ENCODE data around the gene SREBF2. TPM values are rescaled to one million over a fixed set of nuclear protein-coding genes. Genes with fewer than 3 reads are reported as not detected.

SREBF2 gene
- polyA plus RNA-seq, 3 donors = 22.2 to 25.1 (median 24.5) TPM

- intact Hi-C loops (cut with micrococcal nuclease) = no loop called here
- TF ChIP-seq CTCF (IDR thresholded peaks at IDR 0.05) = no peak
- Mint-ChIP-seq H3K36me3 (peaks cover 12 to 36% of the 10 kb centered on the region in 2 donors), H3K27me3 (ENCODE audit: low read depth in 3 of 3) (peaks cover 0 to 3% (median 0%) of the 10 kb centered on the region in 3 donors), H3K4me1 (peaks cover 17% of the 10 kb centered on the region), H3K9me3 (peaks cover 0 to 3% (median 0%) of the 10 kb centered on the region in 7 donors), H3K4me3 (no peak overlapping the region), H3K27ac (peak overlapping the region in 1 of 7 donors; percentile 7)
- Histone ChIP-seq H3K79me2 (ENCODE audit: insufficient read depth, low read length) (no peaks in the 10 kb centered on the region), H3K27me3 (ENCODE audit: control insufficient read depth in 2 of 2, insufficient read depth in 2 of 2, low read length in 2 of 2) (no peaks in the 10 kb centered on the region), H3K27ac (ENCODE audit: low read depth in 1 of 2, low read length in 2 of 2) (no peak overlapping the region), H3K4me2 (replicated peaks; ENCODE audit: extremely low read depth, low read length, poor library complexity, severe bottlenecking) (no peak overlapping the region), H2AFZ (ENCODE audit: insufficient read depth, low read depth, low read length, poor library complexity, severe bottlenecking) (no peak overlapping the region), H3K36me3 (replicated peaks in 1 of 2; ENCODE audit: control insufficient read depth in 1 of 2, insufficient read depth in 2 of 2, low read length in 2 of 2) (peaks cover 7 to 15% of the 10 kb centered on the region in 2 donors), H3K4me1 (ENCODE audit: control insufficient read depth in 1 of 2, insufficient read depth in 2 of 2, low read length in 2 of 2) (peaks cover 3 to 9% of the 10 kb centered on the region in 2 donors), H3K4me3 (replicated peaks in 1 of 3; ENCODE audit: low read depth in 2 of 3, low read length in 3 of 3) (no peak overlapping the region), H3K9me3 (replicated peaks in 1 of 2; ENCODE audit: control insufficient read depth in 1 of 2, insufficient read depth in 1 of 2, low read length in 2 of 2) (no peaks in the 10 kb centered on the region), H3K9ac (ENCODE audit: insufficient read depth, low read length, poor library complexity, severe bottlenecking) (no peak overlapping the region), H4K20me1 (ENCODE audit: insufficient read depth, low read length) (no peaks in the 10 kb centered on the region)
- WGBS (ENCODE audit: insufficient coverage) = no CpG with 5 or more reads among the region's 2 CpGs
- no peak for DNase-seq
These were observed 103.9 kb downstream of the SREBF2 start for GRCh38 chr22:41936894-41937169.

GRCh38 chr22:41939981-41940831 is 107.3 kb downstream of the SREBF2 start:
- H3K27me3 ChIP-seq (ENCODE audit: control insufficient read depth in 2 of 2, insufficient read depth in 2 of 2, low read length in 2 of 2) = no peaks in the 10 kb centered on the region
- peak overlapping the region; percentile 60 for H2AFZ ChIP-seq (ENCODE audit: insufficient read depth, low read depth, low read length, poor library complexity, severe bottlenecking)
- peaks cover 3% of the 10 kb centered on the region for H3K79me2 ChIP-seq (ENCODE audit: insufficient read depth, low read length)
- peaks cover 16 to 47% of the 10 kb centered on the region in 2 donors for H3K36me3 Mint-ChIP-seq
- TF ChIP-seq CTCF (IDR thresholded peaks at IDR 0.05) = no peak
- peak in 1 of 3 donors; percentile 24 for DNase-seq
- no peak overlapping the region for H3K4me2 ChIP-seq (replicated peaks; ENCODE audit: extremely low read depth, low read length, poor library complexity, severe bottlenecking)
- no peak overlapping the region for H3K4me3 Mint-ChIP-seq
- H3K27me3 Mint-ChIP-seq (ENCODE audit: low read depth in 3 of 3) = peaks cover 0 to 3% (median 0%) of the 10 kb centered on the region in 3 donors
- H3K9me3 ChIP-seq (replicated peaks in 1 of 2; ENCODE audit: control insufficient read depth in 1 of 2, insufficient read depth in 1 of 2, low read length in 2 of 2) = no peaks in the 10 kb centered on the region
- H3K9ac ChIP-seq (ENCODE audit: insufficient read depth, low read length, poor library complexity, severe bottlenecking) = no peak overlapping the region
- 67% methylated on average over 7 of the region's 13 CpGs for WGBS (ENCODE audit: insufficient coverage)
- H3K4me1 ChIP-seq (ENCODE audit: control insufficient read depth in 1 of 2, insufficient read depth in 2 of 2, low read length in 2 of 2) = peaks cover 10 to 17% of the 10 kb centered on the region in 2 donors
- peaks cover 0 to 3% (median 0%) of the 10 kb centered on the region in 7 donors for H3K9me3 Mint-ChIP-seq
- no peak overlapping the region for H3K4me3 ChIP-seq (replicated peaks in 1 of 3; ENCODE audit: low read depth in 2 of 3, low read length in 3 of 3)
- no peak overlapping the region for H3K27ac ChIP-seq (ENCODE audit: low read depth in 1 of 2, low read length in 2 of 2)
- peaks cover 25% of the 10 kb centered on the region for H3K4me1 Mint-ChIP-seq
- H4K20me1 ChIP-seq (ENCODE audit: insufficient read depth, low read length) = no peaks in the 10 kb centered on the region
- peaks cover 7 to 15% of the 10 kb centered on the region in 2 donors for H3K36me3 ChIP-seq (replicated peaks in 1 of 2; ENCODE audit: control insufficient read depth in 1 of 2, insufficient read depth in 2 of 2, low read length in 2 of 2)
- intact Hi-C loops (cut with micrococcal nuclease) = loop anchor here (2.0 to 5.0 kb wide), 3 partner anchors 108 to 273 kb away; partner anchors contain the start of gene SREBF2 (in 1 of the 2)
- peak overlapping the region; percentile 6 to 91 (median 72) for H3K27ac Mint-ChIP-seq

All from CD14-positive monocyte (primary cell).